Stimulated activated CD4-positive, alpha-beta T cell treated with anti-CD3 and anti-CD28 coated beads, Interleukin-2, amount 100 ng/mL, for 24 hours (primary cell): ENCODE results near the gene FAM174C.
A peak's percentile ranks its signal among the peaks of the same experiment; 100 is the strongest.

Experiments
- DNase-seq, 2 donors: peaks; one replicate each; pipeline ENCODE4 v3.0.0-alpha.2; 2020

Gene FAM174C

GRCh38 chr19:1251330-1252220, 23.8 kb upstream of the FAM174C start:
- peak; percentile 69 to 71 for DNase-seq

DNA sequence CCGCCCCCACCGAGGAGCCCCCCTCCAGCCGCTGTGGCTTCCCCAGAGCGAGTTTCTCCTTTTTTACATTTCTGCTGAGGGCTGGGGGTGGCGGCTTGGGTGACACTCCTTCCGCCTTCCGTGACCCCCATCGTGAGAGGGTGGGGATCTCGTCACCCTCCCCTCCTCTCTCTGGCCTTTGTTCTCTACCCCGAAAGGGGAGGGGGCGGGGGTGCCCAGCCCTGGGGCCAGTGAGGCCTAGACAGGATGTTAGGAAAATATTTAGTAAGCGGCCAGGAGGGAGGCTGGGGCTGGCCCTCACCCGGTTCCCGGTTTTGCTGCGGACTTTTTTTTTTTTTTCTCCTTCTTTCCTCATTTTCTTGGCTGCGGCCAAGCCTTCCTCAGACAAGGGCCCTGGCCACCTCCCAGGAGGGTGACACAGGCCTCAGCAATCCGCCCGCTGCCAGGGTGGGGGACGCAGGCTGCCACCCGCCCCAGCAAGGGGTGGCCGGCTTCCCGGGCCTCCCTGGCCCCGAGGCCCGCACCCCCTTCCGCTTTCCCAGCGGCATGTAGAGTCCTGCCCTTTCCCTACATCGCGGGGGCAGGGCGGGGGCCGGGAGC, 23.0 kb upstream of the FAM174C start:
- DNase-seq, result peak; percentile 61 to 71

DNA sequence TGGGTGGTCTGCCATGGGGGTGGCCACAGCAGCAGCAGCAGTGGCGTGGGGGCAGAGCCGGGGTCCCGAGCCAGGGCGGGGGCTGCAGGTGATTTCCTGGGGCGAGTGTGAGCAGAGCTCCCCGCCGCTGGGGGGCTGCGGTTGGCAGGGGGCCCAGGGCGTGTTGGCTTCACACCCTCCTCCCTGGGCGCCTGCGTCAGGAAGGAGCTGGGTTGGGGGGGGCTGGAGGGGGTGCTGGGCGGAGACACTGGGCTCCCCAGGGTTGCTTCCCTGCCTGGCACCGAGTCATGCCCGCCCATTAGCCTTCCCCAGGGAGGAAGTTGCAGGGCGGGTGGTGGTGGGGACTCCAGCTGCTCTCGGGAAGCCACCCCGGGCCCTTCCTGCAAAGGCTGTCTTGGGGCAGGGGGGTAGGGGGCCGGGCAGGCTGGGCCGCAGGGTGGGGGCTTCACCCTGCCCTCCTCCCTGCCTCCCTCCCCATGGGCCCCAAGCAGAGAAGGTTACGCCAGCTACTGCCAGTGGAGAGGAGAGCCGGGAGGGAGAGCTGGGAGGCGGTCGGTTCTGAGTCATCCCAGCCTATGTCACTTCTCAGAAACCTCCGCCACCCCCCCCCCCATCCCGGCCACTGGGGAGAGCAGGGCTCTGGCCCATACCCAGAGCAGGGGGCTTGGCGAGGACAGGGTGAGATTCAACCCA, 22.4 kb upstream of the FAM174C start:
- peak; percentile 76 to 80 for DNase-seq

- DNase-seq, result no peak
Measured at GRCh38 chr19:1253514-1254080, 21.7 kb upstream of the FAM174C start.

- DNase-seq, result no peak
Measured at GRCh38 chr19:1254081-1254527, 21.2 kb upstream of the FAM174C start.

- no peak for DNase-seq
Measured at GRCh38 chr19:1254530-1255185, 20.7 kb upstream of the FAM174C start.

- DNase-seq, result no peak
Measured at GRCh38 chr19:1255186-1256161, 19.9 kb upstream of the FAM174C start.

DNA sequence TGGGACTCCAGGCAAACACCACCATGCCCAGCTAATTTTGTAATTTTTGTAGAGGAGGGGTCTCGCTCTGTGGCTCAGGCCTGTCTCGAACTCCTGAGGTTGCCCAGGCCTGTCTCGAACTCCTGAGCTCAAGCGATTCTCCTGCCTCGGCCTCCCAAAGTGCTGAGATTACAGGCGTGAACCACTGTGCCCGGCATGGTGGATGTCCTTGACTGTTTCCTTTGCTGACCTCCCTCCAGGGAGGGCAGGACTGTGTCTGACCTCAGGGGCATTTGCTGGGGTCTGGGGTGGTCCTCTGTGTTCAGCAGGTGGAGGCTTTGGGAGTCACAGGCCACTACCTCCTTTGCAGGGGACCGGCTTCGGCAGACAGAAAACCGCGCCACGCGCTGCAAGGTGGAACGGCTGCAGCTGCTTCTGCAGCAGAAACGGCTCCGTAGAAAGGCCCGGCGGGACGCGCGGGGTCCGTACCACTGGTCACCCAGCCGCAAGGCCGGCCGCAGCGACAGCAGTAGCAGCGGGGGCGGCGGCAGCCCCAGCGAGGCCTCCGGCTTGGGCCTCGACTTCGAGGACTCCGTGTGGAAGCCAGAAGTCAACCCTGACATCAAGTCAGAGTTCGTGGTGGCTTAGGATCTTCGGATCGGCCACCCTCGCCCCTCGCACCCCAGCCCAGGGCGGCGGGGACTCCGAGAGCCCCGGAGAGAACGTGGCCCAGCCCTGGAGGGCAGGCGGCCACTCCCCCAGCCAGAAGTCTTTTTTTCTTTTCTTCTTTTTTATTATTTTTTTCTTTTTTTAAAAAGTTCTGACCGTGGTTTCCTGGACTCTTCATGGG, 18.5 kb upstream of the FAM174C start:
- DNase-seq, result no peak

DNA sequence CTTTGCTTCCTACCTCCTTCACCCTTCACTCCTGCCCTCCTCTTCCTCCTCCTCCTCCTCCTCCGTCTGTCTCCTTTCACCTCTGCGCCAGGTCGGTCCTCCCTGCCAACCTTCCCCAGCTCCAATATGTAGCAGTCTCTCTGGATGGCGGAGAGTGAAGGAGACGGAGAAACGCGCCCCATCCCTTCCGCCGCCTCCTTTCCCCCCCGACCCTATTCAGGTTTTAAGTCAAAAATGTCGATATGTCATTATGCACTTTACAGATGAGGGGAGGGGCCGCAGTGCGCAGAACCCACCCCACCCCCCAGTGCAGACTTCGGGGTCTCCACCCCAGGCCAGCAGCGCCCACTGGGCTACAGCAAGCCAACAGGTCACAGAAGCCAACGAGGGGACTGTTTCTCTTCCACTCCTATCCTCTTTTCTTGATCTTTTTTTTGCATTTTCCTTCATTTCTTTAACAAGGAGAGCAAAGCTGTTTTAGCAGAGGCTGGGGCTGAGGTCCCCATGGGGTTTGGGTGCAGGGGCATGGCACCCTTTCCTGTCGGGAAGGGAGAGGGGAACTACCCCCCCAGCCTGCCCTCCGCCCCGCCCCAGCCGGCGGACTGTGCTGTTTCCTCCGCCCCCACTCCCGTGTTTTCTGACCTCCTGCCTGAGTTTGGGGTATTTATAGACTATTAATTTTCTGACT, 17.7 kb upstream of the FAM174C start:
- no peak for DNase-seq

DNA sequence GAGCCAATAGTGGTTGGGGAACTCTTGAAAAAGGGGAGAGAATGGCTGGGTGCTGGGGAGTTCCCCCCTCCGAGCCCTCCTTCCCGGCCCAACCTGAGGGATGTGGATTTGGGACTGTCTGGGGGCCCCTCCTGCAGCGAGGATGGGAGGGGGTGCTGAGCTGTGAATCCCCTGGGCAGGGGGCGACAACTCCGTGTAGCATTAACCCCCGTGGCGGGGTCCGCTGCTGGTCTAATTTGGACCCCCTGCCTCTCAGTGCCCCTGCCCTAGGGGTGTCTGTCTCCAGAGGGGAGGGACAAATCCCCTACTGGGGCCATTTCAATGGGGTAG, 17.2 kb upstream of the FAM174C start:
- no peak for DNase-seq

DNA sequence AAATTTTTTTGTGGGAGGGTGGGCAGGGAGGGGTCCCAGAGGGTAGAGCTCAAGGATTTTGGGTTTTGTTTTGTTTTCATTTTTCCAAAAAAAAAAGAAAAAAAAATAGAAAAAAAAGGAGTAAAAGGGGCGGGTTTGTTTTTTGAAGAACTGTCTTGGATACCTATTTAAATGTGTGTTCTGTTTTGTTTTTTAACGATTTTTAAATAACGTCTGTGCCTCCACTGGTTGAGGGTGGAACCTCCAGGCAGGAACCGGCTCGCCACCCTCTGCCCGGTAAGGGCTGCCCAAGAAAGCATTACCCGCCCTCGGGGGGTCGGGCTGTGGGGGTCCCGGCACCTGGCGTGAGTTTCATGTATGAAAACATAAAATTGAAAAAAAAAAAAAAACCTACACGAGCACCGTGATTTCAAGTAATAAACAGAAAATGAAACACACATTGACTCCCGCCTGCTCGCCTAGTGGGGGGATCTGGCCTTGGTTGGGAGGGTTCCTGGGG, 16.6 kb upstream of the FAM174C start:
- DNase-seq, result no peak

GRCh38 chr19:1259206-1259875, 16.0 kb upstream of the FAM174C start:
- DNase-seq, result peak; percentile 71 to 74

DNA sequence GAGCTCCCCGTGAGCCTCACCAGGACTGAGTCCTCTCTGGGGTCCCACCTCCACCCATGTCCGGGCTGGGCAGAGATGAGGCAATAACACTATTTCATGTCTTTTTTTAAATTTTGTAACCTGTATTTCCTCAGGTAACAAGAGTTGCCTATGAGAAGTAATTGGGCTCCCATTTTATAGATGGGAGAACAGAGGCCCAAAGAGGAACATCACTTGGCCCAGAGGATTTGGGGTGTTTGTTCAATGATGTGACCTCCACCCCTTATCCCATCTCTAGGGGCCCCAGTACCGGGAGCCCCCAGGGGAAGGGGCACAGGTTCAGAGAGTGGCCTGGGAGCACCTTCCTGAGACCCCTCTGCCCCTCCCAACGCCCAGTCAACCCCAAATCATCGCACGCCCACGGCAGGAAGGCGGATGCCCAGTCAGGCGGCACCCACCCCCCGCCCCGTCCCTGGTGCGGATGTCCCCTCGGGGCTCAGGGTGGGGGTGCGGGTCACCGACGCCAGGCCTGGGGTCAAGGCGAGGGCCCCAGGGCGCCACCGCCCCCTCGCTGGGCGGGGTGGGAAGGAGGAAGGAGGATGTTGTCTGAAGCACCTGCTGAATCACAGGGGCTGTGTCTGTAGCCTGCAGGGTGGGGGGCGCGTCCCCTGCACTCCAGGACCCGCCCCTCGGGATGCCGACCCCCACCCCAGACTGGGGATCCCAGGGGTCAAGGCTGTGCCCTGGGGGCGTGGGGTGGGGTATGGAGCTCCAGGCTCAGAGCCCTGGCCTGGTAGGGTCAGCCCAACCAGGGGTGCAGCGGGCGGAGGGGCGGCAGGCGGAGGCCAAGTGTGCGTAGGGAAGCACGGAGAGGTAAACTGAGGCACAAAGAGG, 15.2 kb upstream of the FAM174C start:
- peak; percentile 45 to 62 for DNase-seq

DNA sequence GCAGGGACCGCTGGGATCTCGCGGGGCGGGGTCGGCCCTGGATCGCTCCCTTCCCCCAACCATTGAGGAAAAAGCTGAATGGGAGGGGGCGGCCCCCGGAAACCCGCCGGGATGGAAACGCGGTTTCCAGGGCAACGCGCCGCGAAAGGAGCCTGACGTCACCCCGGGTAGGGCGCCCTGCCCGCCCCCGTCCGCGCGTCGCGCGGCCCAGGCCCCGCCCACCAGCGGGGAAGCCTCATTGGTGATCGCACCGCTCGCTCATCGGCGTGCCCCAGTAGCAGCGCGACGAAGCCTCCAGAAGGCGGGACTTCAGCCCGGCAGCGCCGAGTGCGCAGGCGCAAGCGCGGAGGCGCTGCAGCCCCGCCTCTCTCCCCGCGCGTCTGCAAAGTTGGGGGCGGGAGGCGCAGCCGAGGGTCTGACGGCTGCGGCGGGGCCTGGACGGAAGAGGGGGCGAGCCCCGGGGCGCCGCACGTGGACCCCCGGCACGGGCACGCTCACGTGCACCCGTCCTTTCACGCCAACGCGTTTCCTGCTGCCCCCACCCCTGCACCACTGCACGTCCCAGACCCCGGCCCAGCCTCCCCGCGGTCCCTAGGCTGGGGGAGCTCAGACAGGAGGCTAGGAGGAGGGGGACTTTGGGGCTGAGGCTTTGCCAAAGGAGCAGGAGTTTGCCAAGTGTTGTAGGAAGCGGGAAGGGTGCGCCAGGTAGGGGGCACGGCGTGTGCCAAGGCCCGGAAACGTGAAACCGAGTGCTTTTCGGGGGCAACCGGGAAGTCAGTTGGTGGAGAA, 14.4 kb upstream of the FAM174C start:
- peak; percentile 97 for DNase-seq

- no peak for DNase-seq
Measured at GRCh38 chr19:1261538-1261797, 13.9 kb upstream of the FAM174C start.

- DNase-seq, result no peak
Measured at GRCh38 chr19:1261798-1262622, 13.3 kb upstream of the FAM174C start.

GRCh38 chr19:1262623-1263123, 12.7 kb upstream of the FAM174C start:
- no peak for DNase-seq
